SK-N-SH treated with all-trans-retinoic acid at 6 μM for 48 hours (cell line): ENCODE data around the gene INSRR.

Experiments
- ATAC-seq: fragments of 200-7000 bp; cut with Tn5 transposase; 3 replicates; pipeline ENCODE4 v1.9.1; 2020; ENCODE audit warnings: mild to moderate bottlenecking, moderate library complexity
- CREB5 ChIP-seq: fragments of 250-450 bp; sonication (Bioruptor Pico); IDR thresholded peaks from 2 replicates; pipeline ENCODE4 v1.5.1; 2020; ENCODE audit warnings: low read depth, mild to moderate bottlenecking, moderate library complexity
- CSDC2 ChIP-seq: fragments of 250-450 bp; sonication (Bioruptor Pico); IDR thresholded peaks from 2 replicates; pipeline ENCODE4 v1.5.0; 2020; ENCODE audit warnings: mild to moderate bottlenecking, moderate library complexity
- ISL1 ChIP-seq: fragments of 250-450 bp; sonication (Bioruptor Pico); IDR thresholded peaks from 2 replicates; pipeline ENCODE4 v2.1.2; 2022; ENCODE audit warnings: mild to moderate bottlenecking, moderate library complexity
- OSR1 ChIP-seq: fragments of 250-450 bp; sonication (Bioruptor Pico); IDR thresholded peaks from 2 replicates; pipeline ENCODE4 v1.8.0; 2022; ENCODE audit warnings: moderate library complexity, mild to moderate bottlenecking, inconsistent platforms
- PATZ1 ChIP-seq: fragments of 250-450 bp; sonication (Bioruptor Pico); IDR thresholded peaks from 2 replicates; pipeline ENCODE4 v1.8.0; 2020; ENCODE audit warnings: mild to moderate bottlenecking, moderate library complexity, borderline replicate concordance
- PPARA ChIP-seq: fragments of 250-450 bp; sonication (Bioruptor Pico); IDR thresholded peaks from 2 replicates; pipeline ENCODE4 v1.5.0; 2020; ENCODE audit warnings: mild to moderate bottlenecking, borderline replicate concordance
- SNAI2 ChIP-seq: fragments of 250-450 bp; sonication (Bioruptor Pico); IDR thresholded peaks from 2 replicates; pipeline ENCODE4 v1.5.0; 2020; ENCODE audit warnings: mild to moderate bottlenecking, moderate library complexity
- TSHZ2 ChIP-seq: fragments of 250-450 bp; sonication (Bioruptor Pico); IDR thresholded peaks from 2 replicates; pipeline ENCODE4 v1.5.0; 2020; ENCODE audit warnings: mild to moderate bottlenecking, moderate library complexity
- ZC3H10 ChIP-seq: fragments of 250-450 bp; sonication (Bioruptor Pico); IDR thresholded peaks from 2 replicates; pipeline ENCODE4 v1.5.1; 2021; ENCODE audit warnings: mild to moderate bottlenecking, moderate library complexity
- ZFP3 ChIP-seq: fragments of 250-450 bp; sonication (Bioruptor Pico); IDR thresholded peaks from 2 replicates; pipeline ENCODE4 v1.5.0; 2020; ENCODE audit warnings: mild to moderate bottlenecking, moderate library complexity
- ZFP30 ChIP-seq: fragments of 450-650 bp; formaldehyde crosslinking; IDR thresholded peaks from 2 replicates; pipeline ENCODE4 v1.5.0; 2022; ENCODE audit warnings: mild to moderate bottlenecking, moderate library complexity
- ZNF565 ChIP-seq: fragments of 450-650 bp; formaldehyde crosslinking; conservative IDR thresholded peaks from 2 replicates; pipeline ENCODE4 v1.5.0; 2020; ENCODE audit warnings: low read depth, mild to moderate bottlenecking, moderate library complexity
- ZNF70 ChIP-seq: fragments of 450-650 bp; formaldehyde crosslinking; IDR thresholded peaks from 2 replicates; pipeline ENCODE4 v1.5.0; 2020; ENCODE audit warnings: mild to moderate bottlenecking, moderate library complexity
- ZNF8 ChIP-seq: fragments of 450-650 bp; formaldehyde crosslinking; IDR thresholded peaks from 2 replicates; pipeline ENCODE4 v1.5.0; 2020; ENCODE audit warnings: mild to moderate bottlenecking, moderate library complexity
- TF ChIP-seq, protein P1 (sequence below): fragments of 250-450 bp; sonication (Bioruptor Pico); IDR thresholded peaks from 2 replicates; pipeline ENCODE4 v1.8.0; 2021; ENCODE audit warnings: low read depth, mild to moderate bottlenecking, moderate library complexity, borderline replicate concordance
- TF ChIP-seq, protein P2 (sequence below): fragments of 250-450 bp; sonication (Bioruptor Pico); IDR thresholded peaks from 2 replicates; pipeline ENCODE4 v1.5.1; 2021; ENCODE audit warnings: mild to moderate bottlenecking, moderate library complexity

INSRR gene

GRCh38 chr1:156812293-156812990, 46.5 kb downstream of the INSRR start:
- ATAC-seq: no peak

DNA sequence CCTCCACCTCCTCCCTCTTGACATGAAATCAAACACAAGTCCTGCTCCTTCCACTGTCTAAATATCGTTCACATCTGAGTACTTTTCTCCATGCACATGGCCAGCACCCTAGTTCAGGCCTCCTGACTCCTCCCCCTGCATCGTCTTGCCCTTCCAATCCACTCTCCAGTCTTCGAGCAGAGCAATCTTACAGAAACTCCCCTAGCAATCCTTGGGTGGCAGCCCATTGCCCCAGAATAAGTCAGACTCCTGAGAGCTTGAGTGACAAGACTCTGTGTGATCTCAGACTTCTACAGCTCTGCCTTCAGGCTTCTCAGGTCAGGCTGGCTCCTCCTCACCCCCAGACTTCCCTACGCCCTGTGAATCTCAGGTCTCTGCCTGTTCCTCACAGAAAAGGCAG, 47.7 kb downstream of the INSRR start:
- no peak for ATAC-seq
- no peak for TF ChIP-seq OSR1 (CRISPR knock-in tag)
- TF ChIP-seq, protein P1, sequence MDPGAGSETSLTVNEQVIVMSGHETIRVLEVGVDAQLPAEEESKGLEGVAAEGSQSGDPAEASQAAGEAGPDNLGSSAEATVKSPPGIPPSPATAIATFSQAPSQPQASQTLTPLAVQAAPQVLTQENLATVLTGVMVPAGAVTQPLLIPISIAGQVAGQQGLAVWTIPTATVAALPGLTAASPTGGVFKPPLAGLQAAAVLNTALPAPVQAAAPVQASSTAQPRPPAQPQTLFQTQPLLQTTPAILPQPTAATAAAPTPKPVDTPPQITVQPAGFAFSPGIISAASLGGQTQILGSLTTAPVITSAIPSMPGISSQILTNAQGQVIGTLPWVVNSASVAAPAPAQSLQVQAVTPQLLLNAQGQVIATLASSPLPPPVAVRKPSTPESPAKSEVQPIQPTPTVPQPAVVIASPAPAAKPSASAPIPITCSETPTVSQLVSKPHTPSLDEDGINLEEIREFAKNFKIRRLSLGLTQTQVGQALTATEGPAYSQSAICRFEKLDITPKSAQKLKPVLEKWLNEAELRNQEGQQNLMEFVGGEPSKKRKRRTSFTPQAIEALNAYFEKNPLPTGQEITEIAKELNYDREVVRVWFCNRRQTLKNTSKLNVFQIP (CRISPR knock-in tag): no peak
- TF ChIP-seq ZC3H10 (CRISPR knock-in tag): no peak
- no peak for TF ChIP-seq PPARA (CRISPR knock-in tag)
- no peak for TF ChIP-seq CSDC2
- no peak for TF ChIP-seq TSHZ2 (CRISPR knock-in tag)
- TF ChIP-seq ZFP30 (CRISPR knock-in tag): no peak
- TF ChIP-seq, protein P2, sequence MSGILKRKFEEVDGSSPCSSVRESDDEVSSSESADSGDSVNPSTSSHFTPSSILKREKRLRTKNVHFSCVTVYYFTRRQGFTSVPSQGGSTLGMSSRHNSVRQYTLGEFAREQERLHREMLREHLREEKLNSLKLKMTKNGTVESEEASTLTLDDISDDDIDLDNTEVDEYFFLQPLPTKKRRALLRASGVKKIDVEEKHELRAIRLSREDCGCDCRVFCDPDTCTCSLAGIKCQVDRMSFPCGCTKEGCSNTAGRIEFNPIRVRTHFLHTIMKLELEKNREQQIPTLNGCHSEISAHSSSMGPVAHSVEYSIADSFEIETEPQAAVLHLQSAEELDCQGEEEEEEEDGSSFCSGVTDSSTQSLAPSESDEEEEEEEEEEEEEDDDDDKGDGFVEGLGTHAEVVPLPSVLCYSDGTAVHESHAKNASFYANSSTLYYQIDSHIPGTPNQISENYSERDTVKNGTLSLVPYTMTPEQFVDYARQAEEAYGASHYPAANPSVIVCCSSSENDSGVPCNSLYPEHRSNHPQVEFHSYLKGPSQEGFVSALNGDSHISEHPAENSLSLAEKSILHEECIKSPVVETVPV (CRISPR knock-in tag): no peak
- no peak for TF ChIP-seq ZNF70 (CRISPR knock-in tag)
- no peak for TF ChIP-seq PATZ1 (CRISPR knock-in tag)
- no peak for TF ChIP-seq CREB5 (CRISPR knock-in tag)
- TF ChIP-seq ZNF8 (CRISPR knock-in tag): no peak
- no peak for TF ChIP-seq ZNF565 (CRISPR knock-in tag)

More at GRCh38 chr1:156812293-156812990, 46.5 kb downstream of the INSRR start:
- TF ChIP-seq ISL1 (CRISPR knock-in tag) (no peak), SNAI2 (CRISPR knock-in tag) (no peak), OSR1 (CRISPR knock-in tag) (no peak), ZFP3 (CRISPR knock-in tag) (no peak), PATZ1 (CRISPR knock-in tag) (no peak), TSHZ2 (CRISPR knock-in tag) (no peak)
- TF ChIP-seq, protein P2 (CRISPR knock-in tag): no peak
